Measurements from ENCODE around the gene RBBP5.
A peak's percentile ranks its signal among the peaks of the same experiment; 100 is the strongest.

Gene RBBP5

GRCh38 chr1:205074084-205074483 lies 47.7 kb downstream of the RBBP5 start:
- no peak for DNase-seq (ENCODE audit: low read depth)

- no peak for DNase-seq (ENCODE audit: low read depth)
Observed at GRCh38 chr1:205073511-205073910, 48.3 kb downstream of the RBBP5 start.

- no peak for DNase-seq (ENCODE audit: low read depth)
Observed at GRCh38 chr1:205072881-205073280, 48.9 kb downstream of the RBBP5 start.

GRCh38 chr1:205072286-205072685 lies 49.5 kb downstream of the RBBP5 start:
- DNase-seq (ENCODE audit: low read depth), result no peak

GRCh38 chr1:205071801-205072200 lies 50.0 kb downstream of the RBBP5 start:
- no peak for DNase-seq (ENCODE audit: low read depth)

GRCh38 chr1:205071028-205071409 lies 50.8 kb downstream of the RBBP5 start:
- DNase-seq (ENCODE audit: low read depth), result no peak

GRCh38 chr1:205069371-205070125 lies 52.2 kb downstream of the RBBP5 start:
- no peak for DNase-seq (ENCODE audit: low read depth)

GRCh38 chr1:205068457-205069040 lies 53.2 kb downstream of the RBBP5 start:
- peak; percentile 60 for DNase-seq (ENCODE audit: low read depth)

- DNase-seq (ENCODE audit: low read depth), result no peak
Observed at GRCh38 chr1:205068001-205068400, 53.8 kb downstream of the RBBP5 start.

- no peak for DNase-seq (ENCODE audit: low read depth)
Observed at GRCh38 chr1:205067031-205067430, 54.7 kb downstream of the RBBP5 start.

- no peak for DNase-seq (ENCODE audit: low read depth)
Observed at GRCh38 chr1:205066141-205066818, 55.5 kb downstream of the RBBP5 start.

- DNase-seq (ENCODE audit: low read depth), result no peak
Observed at GRCh38 chr1:205065666-205066065, 56.1 kb downstream of the RBBP5 start.

GRCh38 chr1:205064741-205065316 lies 56.9 kb downstream of the RBBP5 start:
- no peak for DNase-seq (ENCODE audit: low read depth)

- no peak for DNase-seq (ENCODE audit: low read depth)
Observed at GRCh38 chr1:205064301-205064700, 57.5 kb downstream of the RBBP5 start.

GRCh38 chr1:205062895-205063294 lies 58.9 kb downstream of the RBBP5 start:
- no peak for DNase-seq (ENCODE audit: low read depth)

GRCh38 chr1:205062319-205062718 lies 59.5 kb downstream of the RBBP5 start:
- no peak for DNase-seq (ENCODE audit: low read depth)

GRCh38 chr1:205061665-205062069 lies 60.1 kb downstream of the RBBP5 start:
- peak; percentile 63 for DNase-seq (ENCODE audit: low read depth)

GRCh38 chr1:205061227-205061626 lies 60.6 kb downstream of the RBBP5 start:
- DNase-seq (ENCODE audit: low read depth), result no peak

- no peak for DNase-seq (ENCODE audit: low read depth)
Observed at GRCh38 chr1:205060746-205061145, 61.0 kb downstream of the RBBP5 start.

- DNase-seq (ENCODE audit: low read depth), result no peak
Observed at GRCh38 chr1:205059660-205060059, 62.1 kb downstream of the RBBP5 start.

GRCh38 chr1:205058853-205059252 lies 62.9 kb downstream of the RBBP5 start:
- no peak for DNase-seq (ENCODE audit: low read depth)

GRCh38 chr1:205057808-205058575 lies 63.8 kb downstream of the RBBP5 start:
- DNase-seq (ENCODE audit: low read depth), result no peak

All from fibroblast of gingiva (primary cell).